Psoas muscle (tissue), 8 donors: ENCODE results near the gene PCSK5. TPM values are rescaled to one million over a fixed set of nuclear protein-coding genes. Genes with fewer than 3 reads are reported as not detected.

Experiments used
- ATAC-seq, 4 donors: fragments of 200-7000 bp; cut with Tn5 transposase; one replicate each; pipeline ENCODE4 v1.9.1; 2020; ENCODE audit warnings: moderate library complexity in 3 of 4, mild to moderate bottlenecking in 2 of 4
- DNase-seq, 2 donors: peaks; one replicate each; pipeline ENCODE4 v3.0.0-alpha.2; 2020
- H3K27ac ChIP-seq: fragments of 200-600 bp; one replicate; pipeline ENCODE4 v1.8.0; 2022
- H3K27me3 ChIP-seq, 3 donors: fragments of 200-600 bp in 1 of 3; one replicate each; pipeline versions ENCODE4 v1.6.1 to v1.8.0; 2013 to 2022; ENCODE audit warnings: low read length in 2 of 3, mild to moderate bottlenecking in 2 of 3, moderate library complexity in 1 of 3; ENCODE audit not compliant: insufficient read depth in 3 of 3
- H3K36me3 ChIP-seq, 2 donors: fragments of 200-600 bp in 1 of 2; one replicate each; pipeline versions ENCODE4 v1.6.1 to v1.8.0; 2013 to 2022; ENCODE audit warnings: low read depth in 1 of 2, mild to moderate bottlenecking in 1 of 2, moderate library complexity in 1 of 2; ENCODE audit not compliant: insufficient read depth in 1 of 2
- H3K4me1 ChIP-seq: fragments of 200-600 bp; one replicate; pipeline ENCODE4 v1.8.0; 2022
- H3K4me3 ChIP-seq: fragments of 200-600 bp; one replicate; pipeline ENCODE4 v1.8.0; 2022; ENCODE audit warnings: mild to moderate bottlenecking
- H3K9me3 ChIP-seq: fragments of 200-600 bp; one replicate; pipeline ENCODE4 v1.8.0; 2022
- CTCF ChIP-seq: fragments of 200-600 bp; IDR thresholded peaks from one replicate; pipeline ENCODE4 v1.8.0; 2022; ENCODE audit warnings: antibody characterized with exemption
- WGBS, 3 donors: extraction: QIAGEN DNeasy Blood & Tissue Kit; methylation state at CpG; one replicate each; pipeline versions ENCODE4 v1.1.6 to v1.1.7; 2013; 5-methylcytosine and 5-hydroxymethylcytosine counted together
- intact Hi-C, 2 donors: fragments of 100-400 bp; cut with DNase I; formaldehyde crosslinking; loops; one replicate each; pipeline versions ENCODE4 v1.11.0 to v1.14.2; 2022
- polyA plus RNA-seq, 3 donors: library from polyadenylated mRNA; stranded (reverse); fragments of 200-250 nt; gene quantifications; one replicate each; pipeline ENCODE4 v1.2.3, GENCODE V29; 2013
- total RNA-seq, 4 donors: library from RNA; stranded (reverse); fragmentation: NEBNext Ultra II Directional in 2 of 4; extraction: Animal tissue kit (Norgen Biotek cat#: 25700) in 2 of 4; gene quantifications; one replicate each; pipeline versions ENCODE4 v1.2.1 to v1.2.4, GENCODE V29; 2021 to 2023
- donor health status: healthy with polysubstance abuse.
- donor health status: DM: no; HTN: no; CAD: no; lungs with moderate emphysema.
- donor health status: Bipolar disorder and iron deficiency.
- donor health status: healthy.
- donor health status: DM: yes; HTN: yes; CAD: no.
- donor health status: DM: no; HTN: no; CAD: no.
- donor health status: DM: no; HTN: no; CAD: no.
- donor health status: DM: yes; HTN: yes; CAD: no.

Gene PCSK5
- total and polyA plus RNA-seq, 7 donors = 0.75 to 4.4 (median 2.3) TPM

- no peak for TF ChIP-seq CTCF
- Histone ChIP-seq H3K27me3 (no peaks in the 10 kb centered on the region), H3K9me3 (no peaks in the 10 kb centered on the region), H3K4me1 (no peaks in the 10 kb centered on the region), H3K27ac (no peak overlapping the region), H3K4me3 (no peak overlapping the region), H3K36me3 (no peaks in the 10 kb centered on the region)
- DNase-seq = no peak
- 42 to 67% (median 56%) methylated on average over 16 of the region's 16 CpGs for WGBS, 3 donors
- intact Hi-C loops = no loop called here
- no peak for ATAC-seq
Measured at GRCh38 chr9:75974016-75974766, 83.7 kb downstream of the PCSK5 start.

DNA sequence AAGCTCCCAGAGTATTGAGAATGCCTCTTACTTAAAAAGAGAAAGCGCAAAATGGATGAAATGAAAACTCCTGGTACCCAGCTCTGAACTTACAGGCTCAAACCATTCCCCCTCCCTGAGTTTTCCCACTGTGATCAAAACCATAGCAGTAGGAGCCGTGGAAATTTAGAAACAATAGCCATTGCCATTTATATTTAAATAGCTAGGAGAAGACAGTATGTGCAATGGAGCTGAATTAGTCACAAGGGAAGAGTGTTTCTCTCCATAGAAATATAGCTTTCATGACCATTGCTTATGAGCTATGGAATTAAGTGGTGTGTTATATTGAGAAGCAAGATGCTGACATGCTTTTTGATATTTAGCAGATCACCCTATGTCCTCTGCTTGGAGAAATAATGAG, 84.6 kb downstream of the PCSK5 start:
- H3K27ac ChIP-seq = no peak overlapping the region
- DNase-seq (no peak), ATAC-seq (no peak)
- WGBS, 3 donors = 84 to 95% (median 91%) methylated on average over 2 of the region's 2 CpGs
- no peaks in the 10 kb centered on the region for H3K36me3 ChIP-seq
- no peaks in the 10 kb centered on the region for H3K27me3 ChIP-seq
- H3K9me3 ChIP-seq = no peaks in the 10 kb centered on the region
- no peaks in the 10 kb centered on the region for H3K4me1 ChIP-seq
- no peak for TF ChIP-seq CTCF
- H3K4me3 ChIP-seq = no peak overlapping the region
- intact Hi-C loops = no loop called here

- Histone ChIP-seq H3K27ac (no peak overlapping the region), H3K36me3 (no peaks in the 10 kb centered on the region), H3K27me3 (no peaks in the 10 kb centered on the region), H3K9me3 (no peaks in the 10 kb centered on the region), H3K4me1 (no peaks in the 10 kb centered on the region), H3K4me3 (no peak overlapping the region)
- intact Hi-C loops = no loop called here
- TF ChIP-seq CTCF = no peak
- no peak for ATAC-seq
- no peak for DNase-seq
Measured at GRCh38 chr9:75976549-75976948, 86.1 kb downstream of the PCSK5 start.

DNA sequence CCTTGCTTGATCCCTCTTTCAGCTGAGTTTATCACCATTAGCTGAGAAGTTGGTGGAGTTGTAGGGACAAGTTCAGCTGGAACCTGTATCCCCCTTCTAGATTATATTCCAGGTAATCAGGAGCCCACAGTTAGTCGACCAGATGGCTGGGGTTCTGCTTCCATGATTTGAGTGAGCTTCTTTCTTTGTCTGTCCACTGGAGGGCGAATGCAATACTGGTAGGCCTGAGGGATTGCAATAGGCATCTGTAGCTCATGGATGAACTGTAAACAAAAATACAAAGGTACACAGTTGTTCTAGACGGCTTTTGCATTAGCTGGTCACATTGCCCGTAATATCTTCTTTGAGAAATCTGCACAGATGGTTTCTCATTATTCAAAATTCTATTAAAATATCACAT, 88.9 kb downstream of the PCSK5 start:
- no peak overlapping the region for H3K4me3 ChIP-seq
- no peaks in the 10 kb centered on the region for H3K36me3 ChIP-seq
- 60 to 63% (median 61%) methylated on average over 4 of the region's 4 CpGs for WGBS, 3 donors
- no peak for TF ChIP-seq CTCF
- ATAC-seq (no peak), DNase-seq (no peak)
- H3K27ac ChIP-seq = no peak overlapping the region
- H3K27me3 ChIP-seq = no peaks in the 10 kb centered on the region
- H3K9me3 ChIP-seq = no peaks in the 10 kb centered on the region
- intact Hi-C loops = no loop called here
- no peaks in the 10 kb centered on the region for H3K4me1 ChIP-seq
